GM21515 (cell line): ENCODE results near the gene KRTCAP2.
A peak's percentile ranks its signal among the peaks of the same experiment; 100 is the strongest.
"Not testable (repeated sequence)": the region's sequence is repeated elsewhere in the genome, so short reads cannot be mapped to it uniquely, and the experiment has no call there.

ENCODE experiments used
- ATAC-seq: cut with Tn5 transposase; IDR thresholded peaks from one replicate; pipeline ENCODE4 v1.9.1; 2021; ENCODE audit not compliant: unreplicated experiment

Gene KRTCAP2

GRCh38 chr1:155170806-155171205 lies 2.3 kb downstream of the KRTCAP2 start:
- ATAC-seq: no peak

- no peak for ATAC-seq
These were observed 2.9 kb downstream of the KRTCAP2 start for GRCh38 chr1:155170101-155170785.

- no peak for ATAC-seq
These were observed 3.6 kb downstream of the KRTCAP2 start for GRCh38 chr1:155169541-155169940.

GRCh38 chr1:155168456-155169210 lies 4.5 kb downstream of the KRTCAP2 start:
- ATAC-seq: no peak

GRCh38 chr1:155168105-155168445 lies 5.0 kb downstream of the KRTCAP2 start:
- not testable (repeated sequence) for ATAC-seq

- ATAC-seq: no peak
These were observed 5.7 kb downstream of the KRTCAP2 start for GRCh38 chr1:155167166-155168104.

GRCh38 chr1:155166471-155167165 lies 6.5 kb downstream of the KRTCAP2 start:
- no peak for ATAC-seq

GRCh38 chr1:155166051-155166470 lies 7.0 kb downstream of the KRTCAP2 start:
- no peak for ATAC-seq

- ATAC-seq: not testable (repeated sequence)
These were observed 8.5 kb downstream of the KRTCAP2 start for GRCh38 chr1:155164625-155165024.

- ATAC-seq: not testable (repeated sequence)
These were observed 9.3 kb downstream of the KRTCAP2 start for GRCh38 chr1:155163785-155164184.

GRCh38 chr1:155162631-155163030 lies 10.5 kb downstream of the KRTCAP2 start:
- ATAC-seq: not testable (repeated sequence)

- no peak for ATAC-seq
These were observed 13.0 kb downstream of the KRTCAP2 start for GRCh38 chr1:155160128-155160527.

GRCh38 chr1:155158991-155159390 lies 14.1 kb downstream of the KRTCAP2 start:
- ATAC-seq: no peak

GRCh38 chr1:155155996-155156643 lies 17.0 kb downstream of the KRTCAP2 start:
- not testable (repeated sequence) for ATAC-seq

- ATAC-seq: no peak
These were observed 27.6 kb downstream of the KRTCAP2 start for GRCh38 chr1:155145491-155145890.

- no peak for ATAC-seq
These were observed 31.4 kb downstream of the KRTCAP2 start for GRCh38 chr1:155141749-155142148.

GRCh38 chr1:155140630-155140953 lies 32.5 kb downstream of the KRTCAP2 start:
- no peak for ATAC-seq

GRCh38 chr1:155139895-155140629 lies 33.0 kb downstream of the KRTCAP2 start, which contains the start of gene DPM3:
Gene DPM3, minus strand, starts transcription at chr1:155140531. Its CDS starts 291 bp downstream, at chr1:155140240.
- ATAC-seq: peak; percentile 70

GRCh38 chr1:155137154-155137949 lies 35.8 kb downstream of the KRTCAP2 start:
- ATAC-seq: no peak
